ENCODE measurements around the gene MAB21L1.
A peak's percentile ranks its signal among the peaks of the same experiment; 100 is the strongest.

Gene MAB21L1

DNA sequence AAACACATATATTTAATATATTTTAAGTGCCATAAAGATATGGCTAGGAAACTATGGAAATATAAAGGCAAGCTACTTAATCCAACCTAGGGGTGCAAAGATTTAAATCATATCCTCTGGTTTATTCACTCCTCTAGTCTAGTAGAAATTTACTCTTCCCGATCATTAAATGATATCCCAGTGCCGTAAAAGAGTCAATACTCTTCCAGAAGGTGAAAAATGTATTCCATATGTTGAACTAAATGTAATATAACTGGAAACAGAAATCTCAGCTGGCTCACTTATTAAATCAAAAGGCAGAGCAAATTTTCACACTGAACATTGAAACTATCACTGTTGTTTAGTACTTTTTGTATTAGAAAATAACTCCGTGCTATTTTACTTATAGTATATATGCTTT, 11.1 kb downstream of the MAB21L1 start:
- no peak for ATAC-seq

DNA sequence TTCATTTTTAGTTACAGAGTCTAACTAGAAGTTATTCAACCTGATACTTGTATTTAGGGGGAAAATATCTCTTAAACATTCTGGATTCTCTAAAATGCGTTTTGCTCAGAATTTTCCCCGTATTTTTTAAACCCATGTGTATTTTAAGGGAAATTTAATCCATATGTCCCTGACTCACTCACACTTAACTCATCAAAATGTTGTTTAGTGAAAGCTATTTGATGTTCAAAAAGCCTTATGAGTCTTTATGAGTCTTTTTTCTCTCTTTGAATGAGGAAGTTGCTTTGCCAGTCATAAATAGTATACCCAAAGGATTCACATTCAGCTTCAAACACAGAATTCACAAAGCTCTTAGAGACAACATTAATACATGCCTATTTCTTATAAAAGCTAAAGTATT, 16.4 kb downstream of the MAB21L1 start:
- ATAC-seq: peak; percentile 16; the same call in 1 of the 3 replicates
- TF ChIP-seq PPARA (CRISPR knock-in tag; IDR thresholded peaks at IDR 0.05; ENCODE audit: borderline replicate concordance) (no peak), ZNF70 (CRISPR knock-in tag; IDR thresholded peaks at IDR 0.05) (no peak), ISL1 (CRISPR knock-in tag; IDR thresholded peaks at IDR 0.05) (no peak), ZNF565 (CRISPR knock-in tag; conservative IDR thresholded peaks at IDR 0.05; ENCODE audit: low read depth) (no peak), GLIS3 (CRISPR knock-in tag; IDR thresholded peaks at IDR 0.05) (no peak), POU6F1 (CRISPR knock-in tag; IDR thresholded peaks at IDR 0.05; ENCODE audit: borderline replicate concordance, low read depth) (no peak), CSDC2 (CRISPR knock-in tag; IDR thresholded peaks at IDR 0.05) (no peak), SNAI2 (CRISPR knock-in tag; IDR thresholded peaks at IDR 0.05) (no peak), ZC3H10 (CRISPR knock-in tag; IDR thresholded peaks at IDR 0.05) (no peak), OSR1 (CRISPR knock-in tag; IDR thresholded peaks at IDR 0.05) (no peak), ZNF8 (CRISPR knock-in tag; IDR thresholded peaks at IDR 0.05) (no peak), ARNTL (CRISPR knock-in tag; IDR thresholded peaks at IDR 0.05; ENCODE audit: borderline replicate concordance, low read depth) (no peak), RARB (CRISPR knock-in tag; IDR thresholded peaks at IDR 0.05) (no peak), TOX (CRISPR knock-in tag; IDR thresholded peaks at IDR 0.05; ENCODE audit: borderline replicate concordance) (no peak), ESRRG (CRISPR knock-in tag; IDR thresholded peaks at IDR 0.05) (no peak), CREB5 (CRISPR knock-in tag; IDR thresholded peaks at IDR 0.05; ENCODE audit: low read depth) (no peak), TCF4 (CRISPR knock-in tag; IDR thresholded peaks at IDR 0.05; ENCODE audit: borderline replicate concordance) (no peak), BACH2 (CRISPR knock-in tag; IDR thresholded peaks at IDR 0.05; ENCODE audit: borderline replicate concordance) (no peak), ZFP3 (CRISPR knock-in tag; IDR thresholded peaks at IDR 0.05) (no peak)

More for the DNA sequence above, 11.1 kb downstream of the MAB21L1 start:
- TF ChIP-seq CSDC2 (CRISPR knock-in tag; IDR thresholded peaks at IDR 0.05) (no peak), TSHZ2 (CRISPR knock-in tag; IDR thresholded peaks at IDR 0.05) (peak; percentile 39; the same call in 1 of the 2 replicates), TCF4 (CRISPR knock-in tag; IDR thresholded peaks at IDR 0.05; ENCODE audit: borderline replicate concordance) (peak; percentile 66; the same call in 1 of the 2 replicates)

GRCh38 chr13:35457258-35457657, 19.2 kb downstream of the MAB21L1 start:
- TF ChIP-seq PPARA (CRISPR knock-in tag; IDR thresholded peaks at IDR 0.05; ENCODE audit: borderline replicate concordance) (no peak), ZNF8 (CRISPR knock-in tag; IDR thresholded peaks at IDR 0.05) (no peak), ZNF565 (CRISPR knock-in tag; conservative IDR thresholded peaks at IDR 0.05; ENCODE audit: low read depth) (no peak), BACH2 (CRISPR knock-in tag; IDR thresholded peaks at IDR 0.05; ENCODE audit: borderline replicate concordance) (no peak), OSR1 (CRISPR knock-in tag; IDR thresholded peaks at IDR 0.05) (no peak), TSHZ2 (CRISPR knock-in tag; IDR thresholded peaks at IDR 0.05) (no peak), POU6F1 (CRISPR knock-in tag; IDR thresholded peaks at IDR 0.05; ENCODE audit: borderline replicate concordance, low read depth) (no peak), SNAI2 (CRISPR knock-in tag; IDR thresholded peaks at IDR 0.05) (no peak), ZNF70 (CRISPR knock-in tag; IDR thresholded peaks at IDR 0.05) (no peak), ARNTL (CRISPR knock-in tag; IDR thresholded peaks at IDR 0.05; ENCODE audit: borderline replicate concordance, low read depth) (no peak), ESRRG (CRISPR knock-in tag; IDR thresholded peaks at IDR 0.05) (no peak), CSDC2 (CRISPR knock-in tag; IDR thresholded peaks at IDR 0.05) (no peak), RARB (CRISPR knock-in tag; IDR thresholded peaks at IDR 0.05) (no peak), ZFP30 (CRISPR knock-in tag; IDR thresholded peaks at IDR 0.05) (no peak), GLIS3 (CRISPR knock-in tag; IDR thresholded peaks at IDR 0.05) (no peak), TCF4 (CRISPR knock-in tag; IDR thresholded peaks at IDR 0.05; ENCODE audit: borderline replicate concordance) (no peak), ZC3H10 (CRISPR knock-in tag; IDR thresholded peaks at IDR 0.05) (no peak), ISL1 (CRISPR knock-in tag; IDR thresholded peaks at IDR 0.05) (no peak)
- TF ChIP-seq, protein P1, sequence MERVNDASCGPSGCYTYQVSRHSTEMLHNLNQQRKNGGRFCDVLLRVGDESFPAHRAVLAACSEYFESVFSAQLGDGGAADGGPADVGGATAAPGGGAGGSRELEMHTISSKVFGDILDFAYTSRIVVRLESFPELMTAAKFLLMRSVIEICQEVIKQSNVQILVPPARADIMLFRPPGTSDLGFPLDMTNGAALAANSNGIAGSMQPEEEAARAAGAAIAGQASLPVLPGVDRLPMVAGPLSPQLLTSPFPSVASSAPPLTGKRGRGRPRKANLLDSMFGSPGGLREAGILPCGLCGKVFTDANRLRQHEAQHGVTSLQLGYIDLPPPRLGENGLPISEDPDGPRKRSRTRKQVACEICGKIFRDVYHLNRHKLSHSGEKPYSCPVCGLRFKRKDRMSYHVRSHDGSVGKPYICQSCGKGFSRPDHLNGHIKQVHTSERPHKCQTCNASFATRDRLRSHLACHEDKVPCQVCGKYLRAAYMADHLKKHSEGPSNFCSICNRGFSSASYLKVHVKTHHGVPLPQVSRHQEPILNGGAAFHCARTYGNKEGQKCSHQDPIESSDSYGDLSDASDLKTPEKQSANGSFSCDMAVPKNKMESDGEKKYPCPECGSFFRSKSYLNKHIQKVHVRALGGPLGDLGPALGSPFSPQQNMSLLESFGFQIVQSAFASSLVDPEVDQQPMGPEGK (CRISPR knock-in tag; IDR thresholded peaks at IDR 0.05; ENCODE audit: borderline replicate concordance): no peak
- TF ChIP-seq, protein P2, sequence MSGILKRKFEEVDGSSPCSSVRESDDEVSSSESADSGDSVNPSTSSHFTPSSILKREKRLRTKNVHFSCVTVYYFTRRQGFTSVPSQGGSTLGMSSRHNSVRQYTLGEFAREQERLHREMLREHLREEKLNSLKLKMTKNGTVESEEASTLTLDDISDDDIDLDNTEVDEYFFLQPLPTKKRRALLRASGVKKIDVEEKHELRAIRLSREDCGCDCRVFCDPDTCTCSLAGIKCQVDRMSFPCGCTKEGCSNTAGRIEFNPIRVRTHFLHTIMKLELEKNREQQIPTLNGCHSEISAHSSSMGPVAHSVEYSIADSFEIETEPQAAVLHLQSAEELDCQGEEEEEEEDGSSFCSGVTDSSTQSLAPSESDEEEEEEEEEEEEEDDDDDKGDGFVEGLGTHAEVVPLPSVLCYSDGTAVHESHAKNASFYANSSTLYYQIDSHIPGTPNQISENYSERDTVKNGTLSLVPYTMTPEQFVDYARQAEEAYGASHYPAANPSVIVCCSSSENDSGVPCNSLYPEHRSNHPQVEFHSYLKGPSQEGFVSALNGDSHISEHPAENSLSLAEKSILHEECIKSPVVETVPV (CRISPR knock-in tag; IDR thresholded peaks at IDR 0.05): no peak
- ATAC-seq: no peak

Measured in SK-N-SH treated with all-trans-retinoic acid at 6 μM for 48 hours (cell line).